Left colon (tissue), 2 donors: ENCODE results near the gene NT5DC3. TPM values are rescaled to one million over a fixed set of nuclear protein-coding genes. Genes with fewer than 3 reads are reported as not detected.
"Not testable (repeated sequence)": the region's sequence is repeated elsewhere in the genome, so short reads cannot be mapped to it uniquely, and the experiment has no call there.

ENCODE experiments used
- ATAC-seq: fragments of 200-7000 bp; cut with Tn5 transposase; one replicate; pipeline ENCODE4 v1.9.1; 2020; ENCODE audit warnings: mild to moderate bottlenecking, moderate library complexity
- DNase-seq, 2 donors: peaks; one replicate each; pipeline ENCODE4 v3.0.0-alpha.2; 2020
- intact Hi-C, 2 donors: fragments of 100-400 bp; cut with DNase I in 1 of 2; cut with micrococcal nuclease in 1 of 2; formaldehyde crosslinking; loops; one replicate each; pipeline versions ENCODE4 v1.11.2 to v1.14.0; 2022; cut with DNase I, micrococcal nuclease
- total RNA-seq, 2 donors: library from RNA; stranded (reverse); fragmentation: NEBNext Ultra II Directional; extraction: Animal tissue kit (Norgen Biotek cat#: 25700); gene quantifications; one replicate each; pipeline ENCODE4 v1.2.1, GENCODE V29; 2021
- donor health status: DM: no; HTN: no; CAD: no.
- donor health status: DM: yes; HTN: yes; CAD: no.

NT5DC3 gene
- total RNA-seq, 2 donors from 2014 or later = 14.4 to 24.0 TPM

GRCh38 chr12:103819312-103819711 is 21.7 kb downstream of the NT5DC3 start:
- ATAC-seq (no peak), DNase-seq (no peak)
- intact Hi-C loops = no loop called here

- intact Hi-C loops = no loop called here
- no peak for DNase-seq
- no peak for ATAC-seq
Measured at GRCh38 chr12:103817791-103818190, 23.2 kb downstream of the NT5DC3 start.

GRCh38 chr12:103816663-103817062 is 24.4 kb downstream of the NT5DC3 start:
- ATAC-seq (no peak), DNase-seq (no peak)
- intact Hi-C loops = no loop called here

GRCh38 chr12:103814436-103814835 is 26.6 kb downstream of the NT5DC3 start:
- intact Hi-C loops = no loop called here
- ATAC-seq (no peak), DNase-seq (no peak)

GRCh38 chr12:103813949-103814348 is 27.1 kb downstream of the NT5DC3 start:
- intact Hi-C loops = no loop called here
- no peak for ATAC-seq
- no peak for DNase-seq

GRCh38 chr12:103813426-103813825 is 27.6 kb downstream of the NT5DC3 start:
- ATAC-seq = no peak
- DNase-seq = no peak
- intact Hi-C loops = no loop called here

- intact Hi-C loops = no loop called here
- no peak for ATAC-seq
- DNase-seq = no peak
Measured at GRCh38 chr12:103812789-103813188, 28.2 kb downstream of the NT5DC3 start.

GRCh38 chr12:103811791-103812190 is 29.2 kb downstream of the NT5DC3 start:
- no peak for ATAC-seq
- intact Hi-C loops = no loop called here

GRCh38 chr12:103810111-103810510 is 30.9 kb downstream of the NT5DC3 start:
- intact Hi-C loops = no loop called here
- DNase-seq = no peak
- ATAC-seq = no peak

More at GRCh38 chr12:103811791-103812190, 29.2 kb downstream of the NT5DC3 start:
- no peak for DNase-seq

- DNase-seq, ATAC-seq: not testable (repeated sequence)
Measured at GRCh38 chr12:103809639-103810038, 31.4 kb downstream of the NT5DC3 start.

GRCh38 chr12:103809154-103809553 is 31.9 kb downstream of the NT5DC3 start:
- intact Hi-C loops = no loop called here
- ATAC-seq = no peak
- DNase-seq = no peak

More at GRCh38 chr12:103809639-103810038, 31.4 kb downstream of the NT5DC3 start:
- intact Hi-C loops = not testable (repeated sequence)

- ATAC-seq (no peak), DNase-seq (no peak)
- intact Hi-C loops = no loop called here
Measured at GRCh38 chr12:103808239-103808880, 32.7 kb downstream of the NT5DC3 start.

GRCh38 chr12:103807561-103808238 is 33.3 kb downstream of the NT5DC3 start:
- no peak for DNase-seq
- intact Hi-C loops = no loop called here
- ATAC-seq = no peak

- ATAC-seq (no peak), DNase-seq (no peak)
- intact Hi-C loops = no loop called here
Measured at GRCh38 chr12:103806803-103807202, 34.2 kb downstream of the NT5DC3 start.

GRCh38 chr12:103805655-103806360 is 35.2 kb downstream of the NT5DC3 start:
- DNase-seq (no peak), ATAC-seq (no peak)
- intact Hi-C loops = no loop called here

GRCh38 chr12:103803847-103804246 is 37.2 kb downstream of the NT5DC3 start:
- ATAC-seq (no peak), DNase-seq (no peak)
- intact Hi-C loops = no loop called here

GRCh38 chr12:103802586-103802886 is 38.5 kb downstream of the NT5DC3 start:
- ATAC-seq (no peak), DNase-seq (no peak)
- intact Hi-C loops = no loop called here

- DNase-seq (no peak), ATAC-seq (no peak)
- intact Hi-C loops = no loop called here
Measured at GRCh38 chr12:103801709-103802585, 39.1 kb downstream of the NT5DC3 start.
